GM19468 (cell line): ENCODE data around the gene PPP2R3A.
"Not testable (repeated sequence)": the region's sequence is repeated elsewhere in the genome, so short reads cannot be mapped to it uniquely, and the experiment has no call there.

Experiments
- ATAC-seq: cut with Tn5 transposase; IDR thresholded peaks from one replicate; pipeline ENCODE4 v1.9.1; 2021; ENCODE audit warnings: mild to moderate bottlenecking, moderate library complexity, moderate number of reproducible peaks; ENCODE audit not compliant: unreplicated experiment; ENCODE audit errors: extremely low read depth

Gene PPP2R3A

DNA sequence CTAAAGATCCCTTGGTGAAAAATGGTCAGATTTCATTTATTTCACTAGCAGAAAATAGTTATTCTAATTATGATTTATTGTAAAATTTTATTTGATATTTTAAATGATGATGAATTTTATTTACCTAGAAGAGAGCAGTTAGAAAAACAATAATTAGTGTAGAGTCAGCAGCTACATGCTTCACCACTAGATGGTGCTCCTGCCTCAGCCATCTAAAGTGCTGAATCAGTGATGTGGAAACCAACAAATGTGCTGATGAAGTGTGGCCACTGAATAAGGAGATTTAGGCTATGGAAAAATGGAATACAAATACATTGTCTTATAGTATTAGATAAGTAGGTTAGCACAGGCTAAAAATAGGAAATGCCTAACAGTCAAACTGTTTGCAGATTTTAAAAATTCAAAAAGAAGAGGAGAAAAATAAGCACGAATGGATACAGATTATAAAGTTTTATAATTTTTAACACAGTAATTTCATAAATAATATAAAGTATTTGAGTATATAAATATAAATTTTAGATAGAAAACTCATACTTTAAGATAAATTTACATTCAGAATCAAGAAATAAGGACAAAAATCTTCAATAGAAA lies 109.8 kb downstream of the PPP2R3A start:
- ATAC-seq, result no peak

DNA sequence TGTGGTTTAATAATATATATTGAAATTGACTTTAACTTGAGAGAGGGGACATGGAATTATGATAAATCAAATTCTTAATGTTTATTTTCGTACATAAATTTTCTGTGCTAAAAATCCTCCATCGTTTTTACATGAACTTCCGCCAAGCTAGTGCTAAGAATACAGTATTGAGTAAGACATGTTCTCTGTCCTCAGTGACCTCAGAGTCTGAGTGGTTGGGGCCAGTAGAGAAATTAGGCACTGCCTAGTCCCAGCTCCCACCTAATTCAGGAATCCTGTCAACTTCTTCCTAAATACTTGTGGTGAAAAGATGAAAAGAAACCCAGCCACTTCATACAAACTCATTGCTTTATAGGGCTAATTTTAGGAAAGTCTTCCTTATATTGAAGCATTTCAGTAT lies 110.3 kb downstream of the PPP2R3A start:
- ATAC-seq, result no peak

DNA sequence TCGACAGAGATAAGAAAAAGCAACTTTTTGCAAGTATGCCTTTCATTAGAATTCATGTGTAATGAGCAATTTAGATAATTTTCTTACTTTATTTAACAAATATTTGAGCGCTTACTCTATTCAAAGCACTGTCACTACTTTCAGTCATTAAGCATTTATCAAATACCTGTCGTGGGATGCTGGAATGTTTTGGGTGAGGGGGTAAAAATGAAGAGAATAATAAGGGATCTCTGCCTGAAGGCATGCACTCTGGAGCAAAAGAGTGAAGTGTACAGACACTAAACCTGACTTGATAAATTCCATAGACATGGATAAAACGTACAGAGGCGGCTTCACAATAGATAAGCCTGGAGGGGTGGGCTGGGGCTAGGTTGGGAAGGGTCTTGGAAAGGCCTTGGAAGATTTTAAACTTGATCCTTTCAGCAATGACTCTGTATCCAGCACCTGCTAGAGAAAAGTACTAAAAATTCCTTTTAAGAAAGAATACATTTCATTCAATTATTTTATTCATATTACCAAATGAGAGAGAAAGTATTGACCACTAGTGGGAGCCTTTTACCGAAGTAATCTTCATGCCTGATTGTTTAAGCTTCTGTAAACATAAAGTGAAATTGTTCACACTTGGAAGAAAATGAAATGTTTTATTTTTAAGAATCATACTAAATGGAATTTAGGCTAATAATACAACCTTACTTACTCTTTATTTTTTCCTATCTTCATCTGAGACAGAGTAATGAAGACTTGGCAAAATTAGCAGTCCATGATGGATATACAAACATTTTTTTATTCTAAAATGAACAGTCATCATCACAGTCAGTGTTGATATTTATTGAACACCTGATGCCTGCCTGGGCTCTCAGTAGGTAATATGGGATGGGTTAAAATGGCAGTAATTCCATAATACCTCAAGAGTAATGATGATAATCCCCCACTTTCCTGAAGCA lies 113.2 kb downstream of the PPP2R3A start:
- ATAC-seq, result no peak

DNA sequence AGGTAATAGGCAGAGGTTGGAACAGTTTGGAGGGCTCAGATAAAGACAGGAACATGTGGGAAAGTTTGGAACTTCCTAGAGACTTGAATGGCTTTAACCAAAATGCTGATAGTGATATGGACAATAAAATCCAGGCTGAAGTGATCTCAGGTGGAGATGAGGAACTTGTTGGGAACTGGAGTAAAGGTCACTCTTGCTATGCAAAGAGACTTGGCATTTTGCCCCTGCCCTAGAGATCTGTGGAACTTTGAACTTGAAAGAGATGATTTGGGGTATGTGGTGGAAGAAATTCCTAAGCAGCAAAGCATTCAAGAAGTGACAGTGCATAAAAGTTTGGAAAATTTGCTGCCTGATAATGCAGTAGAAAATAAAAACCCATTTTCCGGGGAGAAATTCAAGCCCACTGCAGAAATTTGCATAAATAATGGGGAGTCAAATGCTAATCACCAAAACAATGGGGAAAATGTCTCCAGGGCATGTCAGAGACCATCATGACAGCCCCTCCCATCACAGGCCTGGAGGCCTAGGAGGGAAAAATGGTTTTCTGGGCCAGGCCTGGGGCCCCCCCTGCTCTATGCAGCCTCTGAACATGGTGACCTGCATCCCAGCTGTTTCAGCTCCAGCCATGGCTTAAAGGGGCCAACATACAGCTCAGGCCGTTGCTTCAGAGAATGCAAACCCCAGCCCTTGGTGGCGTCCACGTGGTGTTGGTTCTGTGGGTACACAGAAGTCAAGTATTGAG lies 118.3 kb downstream of the PPP2R3A start:
- not testable (repeated sequence) for ATAC-seq

DNA sequence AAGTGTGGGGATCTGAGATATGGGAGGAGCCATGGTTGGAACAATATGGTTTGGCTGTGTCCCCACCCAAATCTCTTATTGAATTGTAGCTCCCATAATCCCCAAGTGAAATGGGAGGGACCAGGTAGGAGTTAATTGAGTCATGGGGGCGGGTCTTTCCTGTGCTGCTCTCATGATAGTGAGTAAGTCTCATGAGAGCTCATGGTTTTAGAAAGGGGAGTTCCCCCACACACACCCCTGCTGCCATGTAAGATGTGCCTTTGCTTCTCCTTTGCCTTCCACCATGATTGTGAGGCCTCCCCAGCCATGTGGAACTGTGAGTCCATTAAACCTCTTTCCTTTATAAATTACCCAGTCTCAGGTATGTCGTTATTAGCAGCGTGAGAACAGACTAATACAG lies 119.5 kb downstream of the PPP2R3A start:
- not testable (repeated sequence) for ATAC-seq

DNA sequence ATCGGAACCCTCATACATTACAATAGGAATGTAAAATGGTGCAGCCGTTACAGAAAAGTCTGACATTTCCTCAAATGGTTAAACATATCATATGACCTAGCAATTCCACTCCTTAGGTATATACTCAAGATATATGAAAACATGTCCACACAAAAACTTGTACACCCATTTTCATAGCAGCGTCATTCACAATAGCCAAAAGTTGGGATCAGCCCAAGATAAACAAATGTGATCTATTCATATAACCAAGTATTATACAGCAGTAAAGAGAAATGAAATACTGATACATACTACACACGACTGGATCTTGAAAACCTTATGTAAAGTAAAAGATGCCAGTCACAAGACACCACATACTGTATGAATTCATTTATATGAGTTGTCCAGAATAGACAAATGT lies 128.2 kb downstream of the PPP2R3A start:
- no peak for ATAC-seq

DNA sequence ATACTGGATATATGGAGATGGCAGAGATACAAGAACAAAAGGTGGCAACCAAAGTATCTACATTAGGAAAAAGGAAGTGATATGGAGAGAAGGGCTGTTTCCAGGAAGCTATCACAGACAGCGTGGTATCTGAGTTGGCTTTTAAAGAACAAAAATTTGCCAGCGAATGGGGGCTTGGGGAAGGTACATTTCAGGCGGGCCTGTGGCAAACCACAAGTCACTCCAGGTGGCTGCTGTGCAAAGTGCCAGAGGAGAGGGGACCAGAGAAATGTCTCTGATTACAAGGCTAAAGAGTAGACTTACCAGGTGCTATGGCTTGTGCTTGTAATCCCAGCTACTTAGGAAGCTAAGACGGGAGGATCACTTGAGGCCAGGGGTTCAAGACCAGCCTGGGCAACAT lies 139.5 kb downstream of the PPP2R3A start:
- no peak for ATAC-seq

DNA sequence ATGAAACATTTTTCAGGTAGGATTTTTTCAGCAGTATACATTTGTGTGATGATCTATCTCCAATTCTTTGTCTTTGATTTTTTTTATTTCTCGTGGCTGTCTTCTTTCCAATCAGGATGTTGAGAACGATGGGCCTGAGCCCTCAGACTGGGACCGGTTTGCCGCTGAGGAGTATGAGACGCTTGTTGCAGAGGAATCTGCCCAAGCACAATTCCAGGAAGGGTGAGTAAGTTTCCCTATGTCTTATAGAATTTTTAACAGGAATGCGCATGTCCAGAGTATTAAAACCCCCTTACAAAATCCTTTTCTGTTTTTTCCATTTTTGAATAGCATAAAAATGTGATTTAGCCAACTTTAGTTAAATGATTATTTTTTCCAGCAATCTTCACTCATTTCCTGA lies 140.6 kb downstream of the PPP2R3A start:
- no peak for ATAC-seq

DNA sequence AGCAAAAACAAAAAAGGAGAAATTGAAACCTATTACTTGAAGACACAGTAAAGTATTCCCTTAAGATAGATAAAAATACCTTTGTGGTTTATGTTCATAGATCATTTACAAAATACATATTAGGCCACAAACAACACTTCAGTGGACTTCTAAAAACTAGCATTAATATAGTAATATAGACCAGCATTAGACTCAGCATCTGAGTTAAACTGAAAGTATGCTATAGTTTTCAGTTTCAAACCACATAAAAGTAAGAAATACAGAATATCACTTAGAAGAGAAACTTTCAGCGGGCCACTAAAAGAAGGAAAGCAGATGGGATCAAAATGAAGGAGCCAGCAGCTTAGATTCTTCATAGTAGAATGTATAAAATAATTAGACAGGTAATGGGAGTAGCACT lies 144.0 kb downstream of the PPP2R3A start:
- peak; percentile 93 for ATAC-seq

DNA sequence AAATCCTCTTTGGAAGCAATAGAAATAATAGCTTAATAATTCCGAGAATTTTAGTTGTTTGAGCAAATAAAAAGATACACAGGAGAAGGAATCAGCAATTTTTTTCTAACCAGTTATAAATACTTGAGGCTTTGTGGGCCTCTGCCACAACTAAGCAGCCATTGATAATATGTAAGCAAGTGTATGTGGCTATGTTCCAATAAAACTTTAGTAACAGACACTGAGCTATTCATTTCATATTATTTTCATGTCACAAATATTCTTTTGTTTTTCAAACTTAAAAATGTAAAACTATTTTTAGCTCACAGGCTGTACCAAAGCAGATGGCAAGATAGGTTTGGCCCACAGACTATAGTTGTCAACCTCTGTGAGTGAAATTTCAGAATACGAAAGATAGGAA lies 145.0 kb downstream of the PPP2R3A start:
- ATAC-seq, result no peak

DNA sequence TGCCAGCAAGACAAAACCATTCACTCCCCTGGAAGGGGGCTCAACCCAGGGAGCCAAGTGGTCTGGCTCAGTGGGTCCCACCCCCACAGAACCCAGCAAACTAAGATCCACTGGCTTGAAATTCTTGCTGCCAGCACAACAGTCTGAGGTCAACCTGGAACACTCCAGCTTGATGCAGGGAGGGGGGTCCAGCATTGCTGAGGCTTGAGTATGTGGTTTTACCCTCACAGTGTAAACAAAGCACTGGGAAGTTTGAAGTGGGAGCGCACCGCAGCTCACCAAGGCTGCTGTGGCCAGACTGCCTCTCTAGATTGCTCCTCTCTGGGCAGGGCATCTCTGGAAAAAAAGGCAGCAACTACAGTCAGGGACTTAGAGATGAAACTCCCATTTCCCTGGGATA lies 148.9 kb downstream of the PPP2R3A start:
- no peak for ATAC-seq

DNA sequence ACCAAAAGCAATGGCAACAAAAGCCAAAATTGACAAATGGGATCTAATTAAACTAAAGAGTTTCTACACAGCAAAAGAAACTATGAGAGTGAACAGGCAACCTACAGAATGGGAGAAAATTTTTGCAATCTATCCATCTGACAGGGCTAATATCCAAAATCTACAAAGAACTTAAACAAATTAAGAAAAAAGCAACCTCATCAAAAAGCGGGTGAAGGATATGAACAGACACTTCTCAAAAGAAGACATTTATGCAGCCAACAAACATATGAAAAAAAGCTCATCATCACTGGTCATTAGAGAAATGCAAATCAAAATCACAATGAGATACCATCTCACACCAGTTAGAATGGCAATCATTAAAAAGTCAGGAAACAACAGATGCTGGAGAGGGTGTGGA lies 153.8 kb downstream of the PPP2R3A start:
- not testable (repeated sequence) for ATAC-seq

DNA sequence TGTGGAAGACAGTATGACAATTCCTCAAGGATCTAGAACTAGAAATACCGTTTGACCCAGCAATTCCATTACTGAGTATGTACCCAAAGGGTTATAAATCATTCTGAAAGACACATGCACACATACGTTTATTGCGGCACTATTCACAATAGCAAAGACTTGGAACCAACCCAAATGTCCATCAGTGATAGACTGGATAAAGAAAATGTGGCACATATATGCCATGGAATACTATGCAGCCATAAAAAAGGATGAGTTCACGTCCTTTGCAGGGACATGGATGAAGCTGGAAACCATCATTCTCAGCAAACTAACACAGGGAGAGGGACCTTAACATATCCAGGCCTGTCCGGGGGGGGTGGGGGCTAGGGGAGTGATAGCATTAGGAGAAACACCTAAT lies 154.3 kb downstream of the PPP2R3A start:
- ATAC-seq, result not testable (repeated sequence)

DNA sequence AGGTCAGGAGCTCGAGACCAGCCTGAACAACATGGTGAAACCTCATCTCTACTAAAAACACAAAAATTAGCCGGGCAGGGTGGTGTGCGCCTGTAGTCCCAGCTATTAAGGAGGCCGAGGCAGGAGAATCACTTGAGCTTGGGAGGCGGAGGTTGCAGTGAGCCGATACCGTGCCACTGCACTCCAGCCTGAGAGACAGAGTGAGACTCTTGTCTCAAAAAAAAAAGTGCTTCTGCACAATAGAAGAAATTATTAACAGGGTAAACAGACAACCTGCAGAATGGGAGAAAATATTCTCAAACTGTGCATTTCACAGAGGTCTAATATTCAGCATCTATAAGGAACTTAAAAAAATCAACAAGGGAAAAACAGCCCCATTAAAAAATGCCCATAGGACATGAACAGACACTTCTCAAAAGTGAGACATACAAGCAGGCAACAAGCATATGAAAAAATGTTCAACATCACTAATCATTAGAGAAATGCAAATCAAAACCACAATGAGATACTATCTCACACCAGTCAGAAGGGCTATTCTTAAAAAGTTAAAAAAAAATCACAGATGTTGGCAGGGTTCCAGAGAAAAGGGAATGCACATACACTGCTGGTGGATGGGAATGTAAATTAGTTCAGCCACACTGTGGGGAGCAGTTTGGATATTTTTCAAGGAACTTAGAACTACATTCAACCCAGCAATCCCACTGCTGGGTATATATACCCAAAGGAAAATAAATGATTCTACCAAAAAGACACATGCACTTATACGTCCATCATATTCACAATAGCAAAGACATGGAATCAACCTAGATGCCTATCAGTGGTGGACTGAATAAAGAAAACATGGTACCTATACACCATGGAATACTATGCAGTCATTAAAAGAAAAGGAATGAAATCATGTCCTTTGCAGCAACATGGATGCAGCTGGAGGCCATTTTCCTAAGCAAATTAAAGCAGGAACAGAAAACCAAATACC lies 155.1 kb downstream of the PPP2R3A start:
- ATAC-seq, result peak; percentile 56

DNA sequence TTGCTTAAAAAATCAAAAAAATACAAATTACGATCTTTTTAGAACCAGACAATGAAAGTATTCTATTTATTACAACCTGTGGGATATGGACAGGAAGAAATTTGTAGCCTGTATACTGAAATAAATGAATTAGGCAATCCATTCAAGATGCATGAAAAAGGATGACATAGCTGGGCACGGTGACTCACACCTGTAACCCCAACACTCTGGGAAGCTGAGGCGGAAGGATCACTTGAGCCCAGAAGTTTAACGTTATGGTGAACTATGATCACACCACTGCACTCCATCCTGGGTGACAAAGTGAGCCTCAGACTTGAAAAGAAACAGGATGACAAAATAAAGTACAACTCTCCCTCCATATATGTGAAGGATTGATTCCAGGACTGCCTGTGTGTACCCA lies 156.5 kb downstream of the PPP2R3A start:
- ATAC-seq, result no peak

DNA sequence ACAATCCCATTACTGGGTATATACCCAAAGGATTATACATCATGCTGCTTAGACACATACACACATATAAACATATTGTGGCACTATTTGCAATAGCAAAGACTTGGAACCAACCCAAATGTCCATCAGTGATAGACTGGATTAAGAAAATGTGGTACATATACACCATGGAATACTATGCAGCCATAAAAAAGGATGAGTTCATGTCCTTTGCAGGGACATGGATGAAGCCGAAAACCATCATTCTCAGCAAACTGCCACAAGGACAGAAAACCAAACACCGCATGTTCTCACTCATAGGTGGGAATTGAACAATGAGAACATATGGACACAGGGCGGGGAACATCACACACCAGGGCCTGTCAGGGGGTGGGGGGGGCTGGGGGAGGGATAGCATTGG lies 166.1 kb downstream of the PPP2R3A start:
- ATAC-seq, result not testable (repeated sequence)

DNA sequence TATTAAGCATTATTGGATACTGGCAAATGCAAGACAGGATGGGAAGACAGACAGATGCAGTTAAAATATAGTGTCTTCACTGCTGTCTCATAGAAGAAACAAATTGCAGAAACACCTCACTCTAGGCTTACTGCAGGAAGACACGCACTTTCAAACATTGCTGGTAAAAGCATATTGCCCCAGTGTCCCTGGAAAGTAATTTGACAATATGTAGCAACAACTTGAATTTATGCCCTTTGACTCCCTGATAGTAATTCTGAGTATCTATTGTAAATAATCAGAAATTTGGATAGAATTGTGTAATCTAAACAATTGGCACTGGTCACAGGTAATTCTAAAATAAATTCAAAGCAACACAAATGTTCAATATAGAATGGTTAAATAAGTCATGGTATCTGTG lies 168.6 kb downstream of the PPP2R3A start:
- ATAC-seq, result no peak

DNA sequence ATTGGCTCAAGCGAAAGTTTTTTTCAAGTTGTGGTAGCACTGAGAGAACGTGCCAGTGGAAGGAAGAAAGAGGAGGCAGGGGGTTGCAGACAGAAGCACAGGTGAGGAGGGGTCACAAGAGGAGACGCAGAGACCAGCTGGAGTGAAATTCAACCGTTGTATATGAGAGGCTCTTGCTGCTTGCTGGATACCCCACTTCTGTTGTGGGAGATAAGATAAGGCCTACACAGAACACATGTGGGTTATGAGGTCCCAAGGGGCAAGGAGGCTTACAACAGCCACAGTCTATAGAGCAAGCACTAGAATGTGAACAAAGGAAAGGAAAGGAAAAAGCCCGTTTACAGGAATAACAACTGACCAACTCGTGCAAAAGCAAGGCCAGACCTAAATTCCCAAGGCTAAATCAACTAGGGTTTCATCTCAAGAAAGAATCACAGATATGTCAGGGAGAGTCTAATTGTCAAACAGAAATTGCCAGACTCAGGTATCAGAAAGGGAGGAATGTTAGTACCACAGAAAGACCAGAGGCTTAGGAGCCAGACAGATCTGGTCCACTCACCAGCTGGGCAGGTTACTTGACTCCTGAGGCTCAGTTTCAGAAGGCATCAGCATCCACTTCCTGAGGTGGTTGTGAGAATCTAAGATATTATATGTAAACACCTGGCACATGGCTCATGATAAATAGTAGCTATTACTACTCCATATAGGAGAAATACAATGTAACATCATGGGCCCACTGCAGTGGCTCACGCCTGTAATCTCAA lies 169.7 kb downstream of the PPP2R3A start:
- no peak for ATAC-seq

DNA sequence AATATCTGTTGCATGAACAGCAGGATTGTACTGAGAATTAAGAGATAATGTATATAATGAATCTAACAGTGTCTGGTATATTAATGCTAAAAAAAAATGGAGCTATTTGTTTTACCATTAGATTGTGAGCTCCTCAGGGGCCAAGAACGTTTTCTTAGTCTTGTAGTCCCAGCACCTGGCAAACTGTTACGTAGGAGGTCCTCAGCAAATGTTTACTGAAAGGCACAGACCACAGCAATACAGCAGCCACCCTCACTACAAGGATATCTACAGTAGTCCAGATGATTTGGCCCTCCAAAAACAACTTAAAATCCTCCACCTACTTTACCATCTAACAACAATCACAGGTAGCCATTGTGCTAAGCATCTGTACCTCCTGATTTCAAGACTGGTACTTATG lies 170.9 kb downstream of the PPP2R3A start:
- no peak for ATAC-seq
